ENCODE results near the gene MKKS. TPM values are rescaled to one million over a fixed set of nuclear protein-coding genes. Genes with fewer than 3 reads are reported as not detected.

MKKS gene
- total RNA-seq, 1 experiment from 2014 or later, result 10.6 TPM

- H2AK5ac ChIP-seq (ENCODE audit: insufficient read length, low read length), result no peak overlapping the region
- no peak overlapping the region for H3K4me2 ChIP-seq (ENCODE audit: insufficient read depth, insufficient read length, low read length)
- no peaks in the 10 kb centered on the region for H3K9me3 ChIP-seq (ENCODE audit: control insufficient read depth, low read depth, low read length)
- no peak overlapping the region for H3K18ac ChIP-seq (ENCODE audit: insufficient read length, low read depth, low read length)
- H2AFZ ChIP-seq (ENCODE audit: low read length), result no peak overlapping the region
- no peak overlapping the region for H3K23ac ChIP-seq (ENCODE audit: insufficient read length, low read depth, low read length)
- Mint-ChIP-seq H3K4me1 (peaks cover 9% of the 10 kb centered on the region in 2 experiments), H3K27ac (peak overlapping the region in 2 of 3 experiments; percentile 6 to 66; a peak in 3 of 7 replicates), H3K36me3 (ENCODE audit: insufficient read depth in 1 of 3, low read depth in 3 of 3) (peaks cover 0 to 9% (median 7%) of the 10 kb centered on the region in 3 experiments; a peak in 4 of 7 replicates), H3K4me3 (no peak overlapping the region), H3K27me3 (ENCODE audit: low read depth) (no peaks in the 10 kb centered on the region), H3K9me3 (peaks cover 0 to 3% of the 10 kb centered on the region in 2 experiments; a peak in 3 of 5 replicates)
- H4K91ac ChIP-seq (ENCODE audit: insufficient read length, low read depth, low read length), result no peak overlapping the region
- no peak overlapping the region for H3K9ac ChIP-seq (ENCODE audit: extremely low read depth, insufficient read length, low read length)
- H2BK20ac ChIP-seq (ENCODE audit: low read depth, low read length, poor library complexity, severe bottlenecking), result no peak overlapping the region
- no peaks in the 10 kb centered on the region; the same call in 1 of the 2 replicates for H3K79me2 ChIP-seq (ENCODE audit: insufficient read depth, low read length)
- H2BK5ac ChIP-seq (ENCODE audit: insufficient read length, low read length), result no peak overlapping the region
- H4K5ac ChIP-seq (ENCODE audit: insufficient read length, low read depth, low read length), result no peak overlapping the region
- no peak overlapping the region for H3T11ph ChIP-seq (ENCODE audit: low read length)
- H3K4ac ChIP-seq (ENCODE audit: low read depth, low read length), result no peak overlapping the region
- H3K56ac ChIP-seq (ENCODE audit: insufficient read length, low read depth, low read length), result no peak overlapping the region
- peaks cover 3% of the 10 kb centered on the region for H3K4me1 ChIP-seq (ENCODE audit: insufficient read depth, low read length)
- H3K27me3 ChIP-seq (ENCODE audit: insufficient read depth, low read length), result no peaks in the 10 kb centered on the region
- H4K8ac ChIP-seq (replicated peaks; ENCODE audit: insufficient read length, low read depth, low read length), result no peak overlapping the region
- no peak for TF ChIP-seq CTCF (conservative IDR thresholded peaks at IDR 0.05)
- H3K14ac ChIP-seq (ENCODE audit: insufficient read depth, low read length), result no peak overlapping the region
- no peak overlapping the region for H3K27ac ChIP-seq (ENCODE audit: insufficient read length, low read depth, low read length)
- no peak overlapping the region for H2BK120ac ChIP-seq (ENCODE audit: low read depth, low read length, poor library complexity, severe bottlenecking)
- no peak overlapping the region for H2BK15ac ChIP-seq (ENCODE audit: low read depth, low read length)
- H4K20me1 ChIP-seq (ENCODE audit: control insufficient read depth, insufficient read depth, insufficient read length), result no peaks in the 10 kb centered on the region
- DNase-seq, result no peak
- no peak overlapping the region for H2BK12ac ChIP-seq (ENCODE audit: insufficient read length, low read depth, low read length)
- no peaks in the 10 kb centered on the region for H3K79me1 ChIP-seq (ENCODE audit: insufficient read depth, low read depth, low read length, poor library complexity, severe bottlenecking)
- H3K23me2 ChIP-seq (ENCODE audit: insufficient read length, low read depth, low read length, poor library complexity, severe bottlenecking), result no peaks in the 10 kb centered on the region
These were observed 20.2 kb upstream of the MKKS start for GRCh38 chr20:10454151-10454750.
